Right atrium auricular region (tissue), 2 donors: ENCODE results near the gene SMPD3. TPM values are rescaled to one million over a fixed set of nuclear protein-coding genes. Genes with fewer than 3 reads are reported as not detected.
"Not testable (repeated sequence)": the region's sequence is repeated elsewhere in the genome, so short reads cannot be mapped to it uniquely, and the experiment has no call there.

Source experiments
- DNase-seq: peaks from one replicate; pipeline ENCODE4 v3.0.0-alpha.2; 2019; ENCODE audit warnings: low spot score
- H3K27ac ChIP-seq, 2 donors: fragments of 200-600 bp; sonication (generic); 1 replicate in 1 of 2; 2 replicates in 1 of 2; pipeline ENCODE4 v1.5.1; 2016 to 2019
- H3K27me3 ChIP-seq, 2 donors: fragments of 200-600 bp; sonication (generic); one replicate each; pipeline versions ENCODE4 v1.5.1 to v1.6.0; 2017 to 2019
- H3K36me3 ChIP-seq: fragments of 200-600 bp; sonication (generic); one replicate; pipeline ENCODE4 v1.5.1; 2016
- H3K4me1 ChIP-seq, 2 donors: fragments of 200-600 bp; sonication (generic); one replicate each; pipeline versions ENCODE4 v1.5.1 to v1.6.0; 2017 to 2019
- H3K4me3 ChIP-seq, 2 donors: fragments of 200-600 bp; sonication (generic); 1 replicate in 1 of 2; 2 replicates in 1 of 2; pipeline ENCODE4 v1.5.1; 2017 to 2019; ENCODE audit warnings: mild to moderate bottlenecking in 1 of 2, moderate library complexity in 1 of 2
- H3K9me3 ChIP-seq, 2 donors: fragments of 200-600 bp; sonication (generic); one replicate each; pipeline ENCODE4 v1.5.1; 2019
- total RNA-seq, 2 donors: library from RNA; depleted of rRNA; stranded (reverse); fragments of >200 nt; gene quantifications; one replicate each; pipeline ENCODE4 v1.1.0, GENCODE V29; 2016
- TF ChIP-seq, protein P1 (sequence below), 2 donors: fragments of 200-600 bp; sonication (generic); IDR thresholded peaks; one replicate each; pipeline ENCODE4 v1.5.1; 2019; ENCODE audit warnings: antibody characterized with exemption in 2 of 2

Gene SMPD3
- total RNA-seq: 1 to 10 TPM; 3.0 to 4.4 TPM

DNA sequence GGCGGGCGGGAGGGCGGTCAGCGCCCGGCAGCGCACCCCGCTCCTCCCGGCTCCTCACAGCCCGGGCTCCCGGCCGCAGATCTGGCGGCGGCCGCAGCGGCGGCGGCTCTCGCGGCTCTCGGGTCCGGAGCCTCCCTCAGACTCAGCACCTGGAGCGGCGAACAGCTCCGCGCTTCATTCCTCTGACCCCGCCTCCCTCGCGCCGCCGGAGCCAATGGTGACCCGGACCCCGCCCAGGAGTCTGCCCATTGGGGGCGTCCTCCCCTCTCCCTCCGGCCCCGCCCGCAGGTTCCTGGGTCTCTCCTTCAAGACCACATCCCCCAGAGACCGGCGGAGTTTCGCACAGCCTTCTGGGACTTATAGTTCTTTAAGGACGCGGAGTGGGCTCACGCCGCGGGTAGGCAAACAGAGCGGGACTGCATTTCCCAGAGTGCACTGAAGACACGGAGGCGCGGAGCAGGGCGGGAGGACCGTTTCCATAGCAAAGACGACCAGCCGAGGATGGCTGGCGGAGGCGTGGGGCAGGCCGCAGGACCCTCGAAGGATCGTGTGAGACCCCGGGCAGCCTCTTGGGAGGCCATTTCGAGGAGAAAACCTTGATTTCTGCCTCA lies at the start of gene SMPD3:
SMPD3 (minus strand) TSS at position 149 of the 611 bp plus-strand sequence. CDS start 76,327 bp downstream, outside the sequence.
- H3K4me1 ChIP-seq: peaks cover 0 to 25% of the 10 kb centered on the region in 2 donors
- TF ChIP-seq, protein P1, sequence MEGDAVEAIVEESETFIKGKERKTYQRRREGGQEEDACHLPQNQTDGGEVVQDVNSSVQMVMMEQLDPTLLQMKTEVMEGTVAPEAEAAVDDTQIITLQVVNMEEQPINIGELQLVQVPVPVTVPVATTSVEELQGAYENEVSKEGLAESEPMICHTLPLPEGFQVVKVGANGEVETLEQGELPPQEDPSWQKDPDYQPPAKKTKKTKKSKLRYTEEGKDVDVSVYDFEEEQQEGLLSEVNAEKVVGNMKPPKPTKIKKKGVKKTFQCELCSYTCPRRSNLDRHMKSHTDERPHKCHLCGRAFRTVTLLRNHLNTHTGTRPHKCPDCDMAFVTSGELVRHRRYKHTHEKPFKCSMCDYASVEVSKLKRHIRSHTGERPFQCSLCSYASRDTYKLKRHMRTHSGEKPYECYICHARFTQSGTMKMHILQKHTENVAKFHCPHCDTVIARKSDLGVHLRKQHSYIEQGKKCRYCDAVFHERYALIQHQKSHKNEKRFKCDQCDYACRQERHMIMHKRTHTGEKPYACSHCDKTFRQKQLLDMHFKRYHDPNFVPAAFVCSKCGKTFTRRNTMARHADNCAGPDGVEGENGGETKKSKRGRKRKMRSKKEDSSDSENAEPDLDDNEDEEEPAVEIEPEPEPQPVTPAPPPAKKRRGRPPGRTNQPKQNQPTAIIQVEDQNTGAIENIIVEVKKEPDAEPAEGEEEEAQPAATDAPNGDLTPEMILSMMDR (IDR thresholded peaks at IDR 0.05): no peak

DNA sequence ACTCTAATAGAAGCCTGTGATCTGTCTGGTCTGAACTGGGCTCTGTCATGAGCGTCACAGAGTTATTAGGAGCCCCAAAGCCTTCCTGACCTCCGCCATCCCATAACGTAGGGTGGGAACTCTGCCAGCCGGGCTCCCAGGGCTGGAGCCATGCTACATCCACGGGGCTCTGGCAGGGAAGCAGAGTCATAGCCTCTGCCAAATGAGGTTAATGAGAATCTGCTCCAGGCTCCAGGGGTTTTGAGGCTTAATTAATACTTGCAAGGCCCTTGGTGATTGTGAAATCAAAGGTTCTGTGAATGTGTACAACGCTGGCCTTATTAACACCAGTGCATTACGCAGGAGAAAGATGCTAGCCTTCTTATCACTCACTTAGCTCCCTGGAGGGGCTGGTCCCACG lies 48.4 kb upstream of the SMPD3 start:
- no peaks in the 10 kb centered on the region for H3K4me1 ChIP-seq
- H3K27ac ChIP-seq: no peak overlapping the region
- no peak for DNase-seq
- H3K36me3 ChIP-seq: no peaks in the 10 kb centered on the region
- no peak overlapping the region for H3K4me3 ChIP-seq
- no peaks in the 10 kb centered on the region for H3K27me3 ChIP-seq
- H3K9me3 ChIP-seq: no peaks in the 10 kb centered on the region
- TF ChIP-seq, protein P1 (IDR thresholded peaks at IDR 0.05): no peak

More for the DNA sequence above, at the start of gene SMPD3:
- Histone ChIP-seq H3K27me3 (no peaks in the 10 kb centered on the region), H3K9me3 (no peaks in the 10 kb centered on the region), H3K4me3 (peak within 1 kb of the TSS; percentile 32 to 51), H3K27ac (no peak within 1 kb of the TSS), H3K36me3 (no peaks in the 10 kb centered on the region)
- DNase-seq: peak; percentile 91

DNA sequence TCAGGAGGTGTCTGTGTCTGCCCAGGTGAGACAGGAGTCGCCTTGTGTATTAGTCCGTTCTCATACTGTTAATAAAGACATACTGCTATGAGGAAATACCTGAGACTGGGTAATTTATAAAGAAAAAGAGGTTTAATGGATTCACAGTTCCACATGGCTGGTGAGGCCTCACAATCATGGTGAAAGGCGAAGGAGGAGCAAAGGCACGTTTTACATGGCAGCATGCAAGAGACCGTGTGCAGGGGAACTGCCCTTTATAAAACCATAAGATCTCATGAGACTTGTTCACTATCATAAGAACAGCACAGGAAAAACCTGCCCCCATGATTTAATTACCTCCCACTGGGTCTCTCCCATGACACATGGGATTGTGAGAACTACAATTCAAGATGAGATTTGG lies 46.0 kb upstream of the SMPD3 start:
- not testable (repeated sequence) for H3K4me1 ChIP-seq, H3K9me3 ChIP-seq, H3K4me3 ChIP-seq, DNase-seq, H3K27me3 ChIP-seq, H3K36me3 ChIP-seq, H3K27ac ChIP-seq

DNA sequence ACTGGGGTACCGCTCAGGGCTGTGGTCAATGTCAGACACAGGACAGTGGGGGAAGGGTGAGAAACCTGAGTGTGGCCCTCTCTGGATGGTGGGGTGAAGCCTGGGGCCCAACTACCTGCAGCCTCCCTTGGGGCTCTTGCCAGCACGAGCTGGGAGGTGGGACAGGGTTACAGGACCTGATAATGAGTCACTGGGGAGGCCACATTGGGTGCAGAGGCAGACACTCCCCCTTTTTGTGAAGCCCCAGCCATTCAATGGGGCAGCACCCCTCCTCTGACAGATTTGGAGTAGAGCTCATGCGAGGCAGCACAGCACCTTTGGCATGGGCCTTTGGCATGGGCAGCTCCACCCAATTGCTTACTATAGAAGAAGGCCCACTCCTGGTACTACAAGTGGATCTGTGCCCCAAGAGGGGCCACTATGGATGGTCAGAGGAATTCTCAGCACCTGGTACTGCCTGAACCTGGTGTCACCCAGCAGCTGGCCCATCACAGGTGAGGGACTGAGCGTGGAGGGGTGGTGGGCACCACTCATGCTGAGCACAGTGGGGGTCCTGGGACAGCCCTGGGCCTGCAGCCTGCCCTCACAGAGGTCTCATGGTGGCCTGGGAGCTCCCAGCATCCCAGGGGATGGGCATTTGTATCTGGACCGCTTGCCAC lies 45.2 kb upstream of the SMPD3 start:
- H3K9me3 ChIP-seq: no peaks in the 10 kb centered on the region
- H3K4me3 ChIP-seq: no peak overlapping the region
- H3K27ac ChIP-seq: no peak overlapping the region
- no peak for DNase-seq
- no peaks in the 10 kb centered on the region for H3K27me3 ChIP-seq
- no peaks in the 10 kb centered on the region for H3K36me3 ChIP-seq
- H3K4me1 ChIP-seq: no peaks in the 10 kb centered on the region
- TF ChIP-seq, protein P1 (IDR thresholded peaks at IDR 0.05): no peak

DNA sequence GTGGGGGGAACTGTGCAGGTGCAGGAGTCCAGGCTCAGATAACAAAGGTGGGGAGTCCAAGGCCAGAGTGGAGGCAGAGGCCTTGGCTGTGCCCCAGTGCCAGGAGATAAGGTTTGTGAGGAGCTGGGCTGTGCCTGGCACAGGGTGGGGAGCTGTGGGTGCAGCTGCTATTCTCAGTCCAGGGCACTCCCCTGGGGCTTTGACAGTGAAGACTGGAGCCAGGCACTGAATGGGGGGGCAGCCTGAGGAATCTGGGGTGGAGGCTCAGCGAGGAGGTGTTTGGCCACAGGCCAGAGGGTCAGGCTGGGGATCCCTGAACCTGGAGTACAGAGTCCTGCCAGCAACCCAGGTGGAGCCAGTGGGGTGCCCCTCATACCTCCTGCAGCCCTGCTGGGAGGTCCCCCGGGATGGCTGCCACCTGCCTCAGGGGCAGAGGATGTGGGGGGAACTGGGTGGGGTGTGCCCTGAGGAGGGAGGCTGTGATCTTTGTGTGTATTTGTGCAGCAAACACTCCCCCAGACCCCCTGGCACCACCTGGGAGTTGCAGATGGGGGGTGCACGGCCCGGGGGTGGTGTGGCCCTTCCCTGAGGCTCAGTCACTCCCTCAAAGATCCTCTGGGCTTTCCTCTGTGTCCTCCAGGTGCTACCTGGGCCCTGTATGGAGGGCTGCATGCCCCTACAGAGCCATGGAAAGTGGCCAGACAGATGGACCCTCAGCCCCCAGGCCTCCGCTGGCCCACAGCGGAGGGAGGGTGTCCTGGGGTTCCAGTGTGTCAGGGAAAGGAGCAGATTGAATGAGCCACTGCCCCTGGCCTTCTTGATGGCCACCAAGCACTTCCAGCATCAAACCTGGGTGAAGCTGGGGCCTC lies 44.5 kb upstream of the SMPD3 start:
- Histone ChIP-seq H3K4me3 (no peak overlapping the region), H3K4me1 (no peaks in the 10 kb centered on the region), H3K27ac (no peak overlapping the region), H3K9me3 (no peaks in the 10 kb centered on the region), H3K36me3 (no peaks in the 10 kb centered on the region), H3K27me3 (no peaks in the 10 kb centered on the region)
- TF ChIP-seq, protein P1 (IDR thresholded peaks at IDR 0.05): no peak
- DNase-seq: no peak

DNA sequence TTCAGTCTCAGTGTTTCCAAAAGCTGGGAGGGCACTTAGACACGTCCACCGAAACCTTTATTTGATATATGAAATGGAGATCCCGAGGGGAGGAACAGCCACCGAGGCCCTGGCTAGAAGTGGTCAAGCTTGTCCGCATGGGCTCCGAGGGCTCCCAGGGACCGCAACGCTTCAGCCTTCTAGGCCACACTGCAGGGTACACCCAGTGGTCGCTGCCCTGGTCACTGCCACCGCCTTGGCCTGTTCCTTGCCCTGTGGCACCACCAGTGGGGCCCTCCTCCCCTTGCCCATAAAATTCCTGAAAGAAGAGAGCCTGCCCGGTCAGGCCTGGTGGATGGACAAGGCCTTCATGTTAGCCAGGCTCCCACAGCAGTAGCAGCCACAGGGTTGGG lies 43.8 kb upstream of the SMPD3 start:
- TF ChIP-seq, protein P1 (IDR thresholded peaks at IDR 0.05): no peak
- H3K9me3 ChIP-seq: no peaks in the 10 kb centered on the region
- DNase-seq: no peak
- no peaks in the 10 kb centered on the region for H3K36me3 ChIP-seq
- H3K27ac ChIP-seq: no peak overlapping the region
- H3K4me3 ChIP-seq: no peak overlapping the region
- no peaks in the 10 kb centered on the region for H3K27me3 ChIP-seq
- H3K4me1 ChIP-seq: peaks cover 0 to 1% of the 10 kb centered on the region in 2 donors
